Keratinocyte (primary cell): Measurements from ENCODE around the gene FIBP. TPM values are rescaled to one million over a fixed set of nuclear protein-coding genes. Genes with fewer than 3 reads are reported as not detected.

ENCODE experiments used
- DNase-seq: peaks from one replicate; pipeline ENCODE4 v3.0.0-alpha.2; 2011; ENCODE audit warnings: low read depth, missing footprints, low spot score
- FAIRE-seq: peaks from 2 replicates; lab custom pipeline; 2011; peaks lifted over from hg19 to GRCh38; lab: Jason Lieb, UNC
- H2AFZ ChIP-seq: 2 replicates; pipeline ENCODE4 v1.6.0; 2012; ENCODE audit warnings: low read length, control low read depth, inconsistent platforms; ENCODE audit not compliant: control insufficient read depth
- H3K27ac ChIP-seq: 2 replicates; pipeline ENCODE4 v1.5.1; 2011; ENCODE audit warnings: low read length; ENCODE audit not compliant: control insufficient read depth, insufficient read depth
- H3K27me3 ChIP-seq: 3 replicates; pipeline ENCODE4 v1.6.0; 2011; ENCODE audit warnings: low read length; ENCODE audit not compliant: control insufficient read depth, insufficient read depth; ENCODE audit errors: extremely low read depth
- H3K36me3 ChIP-seq, 2 experiments: 2 replicates in 1 of 2; 3 replicates in 1 of 2; pipeline ENCODE4 v1.5.1; 2011; ENCODE audit warnings: low read length in 2 of 2, mild to moderate bottlenecking in 1 of 2; ENCODE audit not compliant: control insufficient read depth in 2 of 2, insufficient read depth in 2 of 2; ENCODE audit errors: extremely low read depth in 1 of 2
- H3K4me1 ChIP-seq: 3 replicates; pipeline ENCODE4 v1.5.1; 2011; ENCODE audit warnings: low read length; ENCODE audit not compliant: control insufficient read depth, insufficient read depth; ENCODE audit errors: extremely low read depth
- H3K4me2 ChIP-seq: 3 replicates; pipeline ENCODE4 v1.6.0; 2011; ENCODE audit warnings: low read depth, low read length; ENCODE audit not compliant: control insufficient read depth, insufficient read depth; ENCODE audit errors: extremely low read depth
- H3K4me3 ChIP-seq, 3 experiments: fragments of 200-600 bp in 1 of 3; sonication (generic) in 1 of 3; 2 replicates in 2 of 3; 3 replicates in 1 of 3; pipeline ENCODE4 v1.5.1; 2011 to 2016; ENCODE audit warnings: low read length in 3 of 3, mild to moderate bottlenecking in 3 of 3, control low read depth in 2 of 3, inconsistent platforms in 1 of 3, low read depth in 1 of 3, mixed read lengths in 1 of 3, mixed run types in 1 of 3, moderate library complexity in 1 of 3; ENCODE audit not compliant: control insufficient read depth in 2 of 3, insufficient read depth in 2 of 3; ENCODE audit errors: extremely low read depth in 1 of 3
- H3K79me2 ChIP-seq: 2 replicates; pipeline ENCODE4 v1.6.0; 2012; ENCODE audit warnings: low read length; ENCODE audit not compliant: control insufficient read depth, insufficient read depth
- H3K9ac ChIP-seq: 3 replicates; pipeline ENCODE4 v1.6.0; 2011; ENCODE audit warnings: low read length; ENCODE audit not compliant: control insufficient read depth, insufficient read depth; ENCODE audit errors: extremely low read depth
- H3K9me1 ChIP-seq: 3 replicates; pipeline ENCODE4 v1.6.0; 2011; ENCODE audit warnings: low read length; ENCODE audit not compliant: control insufficient read depth, insufficient read depth; ENCODE audit errors: extremely low read depth
- H3K9me3 ChIP-seq: 2 replicates; pipeline ENCODE4 v1.5.1; 2012; ENCODE audit warnings: low read depth, low read length; ENCODE audit not compliant: control insufficient read depth
- H4K20me1 ChIP-seq: 3 replicates; pipeline ENCODE4 v1.6.0; 2011; ENCODE audit warnings: low read length; ENCODE audit not compliant: control insufficient read depth, insufficient read depth; ENCODE audit errors: extremely low read depth
- CTCF ChIP-seq, 3 experiments: IDR thresholded peaks in 1 of 3; conservative IDR thresholded peaks in 1 of 3; optimal IDR thresholded peaks in 1 of 3; 2 replicates in 2 of 3; 3 replicates in 1 of 3; pipeline versions ENCODE3 to v1.5.1; 2011; ENCODE audit warnings: low read length in 3 of 3, mild to moderate bottlenecking in 3 of 3, moderate library complexity in 2 of 3, control low read depth in 1 of 3, inconsistent platforms in 1 of 3; ENCODE audit not compliant: insufficient read depth in 2 of 3; ENCODE audit errors: extremely low read depth in 1 of 3
- EZH2 ChIP-seq: IDR thresholded peaks from one replicate; pipeline ENCODE4 v1.6.1; 2012; ENCODE audit warnings: inconsistent platforms, mild to moderate bottlenecking, low read length, moderate library complexity
- dilution Hi-C: fragments of 300-500 bp; cut with MboI; formaldehyde crosslinking; loops from one replicate; pipeline ENCODE4 v1.7.0; 2020; ENCODE audit warnings: low sequenced_read_pairs; ENCODE audit not compliant: extremely low pct_ligation_motif_present
- polyA plus RNA-seq, 5 experiments: library from polyadenylated mRNA; depleted of rRNA in 3 of 5; stranded (reverse) in 3 of 5; stranded (forward) in 1 of 5; unstranded in 1 of 5; fragments of >200 nt; gene quantifications; 1 replicate in 1 of 5; 2 replicates in 3 of 5; 3 replicates in 1 of 5; pipeline versions ENCODE4 v1.2.1 to v1.2.3, GENCODE V29; 2011 to 2012; ENCODE audit warnings: missing spikeins in 2 of 5, low read depth in 1 of 5, low replicate concordance in 1 of 5

The FIBP gene
- polyA plus RNA-seq, 1 donor (not counting 4 experiments of a cell fraction or from before 2014, with no cell fraction given), result 95.1 TPM

- peak within 1 kb of the TSS; percentile 72 for H3K9ac ChIP-seq
- no peaks in the 10 kb centered on the region for H3K9me1 ChIP-seq
- peak within 1 kb of the TSS; percentile 89 for H3K4me2 ChIP-seq
- no peak for DNase-seq
- no peaks in the 10 kb centered on the region for H4K20me1 ChIP-seq
- H2AFZ ChIP-seq, result peak within 1 kb of the TSS; percentile 84
- no peaks in the 10 kb centered on the region for H3K4me1 ChIP-seq
- H3K27ac ChIP-seq, result peak within 1 kb of the TSS; percentile 36
- no peaks in the 10 kb centered on the region for H3K9me3 ChIP-seq
- no peaks in the 10 kb centered on the region for H3K79me2 ChIP-seq
- dilution Hi-C loops, result no loop called here
- H3K4me3 ChIP-seq, result peak within 1 kb of the TSS; percentile 46 to 66 (median 66)
- TF ChIP-seq EZH2 (no peak), CTCF (optimal IDR thresholded peaks at IDR 0.05 in 1 of 3, IDR thresholded peaks at IDR 0.05 in 1 of 3, conservative IDR thresholded peaks at IDR 0.05 in 1 of 3; ENCODE audit: extremely low read depth in 1 of 3, insufficient read depth in 2 of 3, low read length in 3 of 3) (no peak)
- H3K36me3 ChIP-seq, result peaks cover 0 to 7% of the 10 kb centered on the region in 2 experiments
- no peak for FAIRE-seq
- H3K27me3 ChIP-seq, result no peaks in the 10 kb centered on the region
Measured at GRCh38 chr11:65872586-65873317, 15.5 kb downstream of the FIBP start, which contains the start of gene EFEMP2. EFEMP2 (minus strand) TSS chr11:65872800; CDS start chr11:65872354, 446 bp downstream.

GRCh38 chr11:65871811-65872548 is 16.3 kb downstream of the FIBP start:
- no peaks in the 10 kb centered on the region for H4K20me1 ChIP-seq
- H3K4me1 ChIP-seq, result no peaks in the 10 kb centered on the region
- H2AFZ ChIP-seq, result no peak overlapping the region
- H3K79me2 ChIP-seq, result no peaks in the 10 kb centered on the region
- H3K9me3 ChIP-seq, result no peaks in the 10 kb centered on the region
- no peak for TF ChIP-seq EZH2
- TF ChIP-seq CTCF (optimal IDR thresholded peaks at IDR 0.05 in 1 of 3, IDR thresholded peaks at IDR 0.05 in 1 of 3, conservative IDR thresholded peaks at IDR 0.05 in 1 of 3; ENCODE audit: extremely low read depth in 1 of 3, insufficient read depth in 2 of 3, low read length in 3 of 3), result no peak
- H3K4me3 ChIP-seq, result no peak overlapping the region
- H3K9ac ChIP-seq, result no peak overlapping the region
- no peaks in the 10 kb centered on the region for H3K27me3 ChIP-seq
- FAIRE-seq (no peak), DNase-seq (no peak)
- dilution Hi-C loops, result no loop called here
- H3K9me1 ChIP-seq, result no peaks in the 10 kb centered on the region
- H3K36me3 ChIP-seq, result peaks cover 2 to 7% of the 10 kb centered on the region in 2 experiments
- no peak overlapping the region for H3K27ac ChIP-seq
- H3K4me2 ChIP-seq, result no peak overlapping the region
